HepG2 (cell line): Measurements from ENCODE around the gene OTUD4. TPM values are rescaled to one million over a fixed set of nuclear protein-coding genes. Genes with fewer than 3 reads are reported as not detected.

Source experiments
- AGO2 ChIP-seq: fragments of 200-400 bp; formaldehyde crosslinking; optimal IDR thresholded peaks from 2 replicates; pipeline ENCODE3; 2017; ENCODE audit warnings: mild to moderate bottlenecking, low read depth, low read length, moderate library complexity
- CBX5 ChIP-seq: sonication (generic); formaldehyde crosslinking; IDR thresholded peaks from 2 replicates; pipeline ENCODE4 v1.4.0; 2020; ENCODE audit warnings: missing genetic modification reagents, borderline replicate concordance
- CENPBD1 ChIP-seq: sonication (generic); formaldehyde crosslinking; IDR thresholded peaks from 2 replicates; pipeline ENCODE4 v1.8.0; 2022; ENCODE audit warnings: missing genetic modification reagents, low read depth, mild to moderate bottlenecking, borderline replicate concordance
- CHCHD3 ChIP-seq: sonication (generic); formaldehyde crosslinking; IDR thresholded peaks from 2 replicates; pipeline ENCODE4 v1.8.0; 2022; ENCODE audit warnings: mild to moderate bottlenecking, missing genetic modification reagents, moderate library complexity
- HOXA3 ChIP-seq: sonication (generic); formaldehyde crosslinking; IDR thresholded peaks from 2 replicates; pipeline ENCODE4 v1.5.0; 2020; ENCODE audit warnings: missing genetic modification reagents
- IRF1 ChIP-seq: sonication (generic); formaldehyde crosslinking; IDR thresholded peaks from 2 replicates; pipeline ENCODE4 v1.4.0; 2020; ENCODE audit warnings: low read depth, mild to moderate bottlenecking, missing genetic modification reagents
- MTA1 ChIP-seq: sonication (generic); formaldehyde crosslinking; IDR thresholded peaks from 2 replicates; pipeline ENCODE4 v1.4.0; 2020; ENCODE audit warnings: missing genetic modification reagents, mild to moderate bottlenecking, borderline replicate concordance
- MTF2 ChIP-seq: sonication (generic); formaldehyde crosslinking; IDR thresholded peaks from 2 replicates; pipeline ENCODE4 v1.5.0; 2020; ENCODE audit warnings: missing genetic modification reagents, borderline replicate concordance
- NFE2 ChIP-seq: sonication (generic); formaldehyde crosslinking; IDR thresholded peaks from 2 replicates; pipeline ENCODE4 v1.4.0; 2020; ENCODE audit warnings: missing genetic modification reagents
- RFX3 ChIP-seq: IDR thresholded peaks from 2 replicates; pipeline ENCODE4 v1.6.1; 2016; ENCODE audit warnings: missing biosample characterization, missing genetic modification reagents
- RXRB ChIP-seq: IDR thresholded peaks from 2 replicates; pipeline ENCODE4 v1.6.1; 2016; ENCODE audit warnings: borderline replicate concordance, missing genetic modification reagents, missing compliant biosample characterization
- TOPORS ChIP-seq: sonication (generic); formaldehyde crosslinking; IDR thresholded peaks from 2 replicates; pipeline ENCODE4 v1.8.0; 2023; ENCODE audit warnings: mild to moderate bottlenecking, missing genetic modification reagents
- U2AF1 ChIP-seq: fragments of 200-400 bp; formaldehyde crosslinking; optimal IDR thresholded peaks from 2 replicates; pipeline ENCODE3; 2017; ENCODE audit warnings: mild to moderate bottlenecking, low read depth, low read length
- XRCC5 ChIP-seq: fragments of 200-400 bp; formaldehyde crosslinking; optimal IDR thresholded peaks from 2 replicates; pipeline ENCODE3; 2017; ENCODE audit warnings: mild to moderate bottlenecking, low read length
- ZNF577 ChIP-seq: sonication (generic); formaldehyde crosslinking; IDR thresholded peaks from 2 replicates; pipeline ENCODE4 v1.4.0; 2020; ENCODE audit warnings: mild to moderate bottlenecking, low read depth, missing genetic modification reagents, borderline replicate concordance
- polyA plus RNA-seq, 8 experiments: library from polyadenylated mRNA; depleted of rRNA in 3 of 8; stranded (reverse) in 7 of 8; unstranded in 1 of 8; fragments of >200 nt; fragmentation: Illumina TruSeq in 4 of 8; extraction: Trizol in 4 of 8; gene quantifications; 2 replicates each; pipeline versions ENCODE4 v1.2.1 to v1.2.3, GENCODE V29; 2011 to 2016; ENCODE audit warnings: low read depth in 4 of 8, missing spikeins in 1 of 8, mixed read lengths in 1 of 8; ENCODE audit not compliant: insufficient read depth in 1 of 8
- total RNA-seq, 5 experiments: library from RNA; depleted of rRNA; stranded (reverse); fragments of >200 nt; fragmentation: Illumina TruSeq; extraction: Trizol; gene quantifications; 2 replicates each; pipeline ENCODE4 v1.2.3, GENCODE V29; 2016; ENCODE audit warnings: low read depth in 1 of 5
- TF ChIP-seq, protein P1 (sequence below): sonication (generic); formaldehyde crosslinking; IDR thresholded peaks from 2 replicates; pipeline ENCODE4 v1.5.0; 2020; ENCODE audit warnings: mild to moderate bottlenecking, missing genetic modification reagents, borderline replicate concordance
- TF ChIP-seq, protein P2 (sequence below): sonication (generic); formaldehyde crosslinking; IDR thresholded peaks from 2 replicates; pipeline ENCODE4 v1.5.0; 2020; ENCODE audit warnings: mild to moderate bottlenecking, missing genetic modification reagents

OTUD4 gene
- total and polyA plus RNA-seq, 2 of the 13 experiments (the other 11 are each of a cell fraction or from before 2014, with no cell fraction given): 16.1 to 18.0 TPM

DNA sequence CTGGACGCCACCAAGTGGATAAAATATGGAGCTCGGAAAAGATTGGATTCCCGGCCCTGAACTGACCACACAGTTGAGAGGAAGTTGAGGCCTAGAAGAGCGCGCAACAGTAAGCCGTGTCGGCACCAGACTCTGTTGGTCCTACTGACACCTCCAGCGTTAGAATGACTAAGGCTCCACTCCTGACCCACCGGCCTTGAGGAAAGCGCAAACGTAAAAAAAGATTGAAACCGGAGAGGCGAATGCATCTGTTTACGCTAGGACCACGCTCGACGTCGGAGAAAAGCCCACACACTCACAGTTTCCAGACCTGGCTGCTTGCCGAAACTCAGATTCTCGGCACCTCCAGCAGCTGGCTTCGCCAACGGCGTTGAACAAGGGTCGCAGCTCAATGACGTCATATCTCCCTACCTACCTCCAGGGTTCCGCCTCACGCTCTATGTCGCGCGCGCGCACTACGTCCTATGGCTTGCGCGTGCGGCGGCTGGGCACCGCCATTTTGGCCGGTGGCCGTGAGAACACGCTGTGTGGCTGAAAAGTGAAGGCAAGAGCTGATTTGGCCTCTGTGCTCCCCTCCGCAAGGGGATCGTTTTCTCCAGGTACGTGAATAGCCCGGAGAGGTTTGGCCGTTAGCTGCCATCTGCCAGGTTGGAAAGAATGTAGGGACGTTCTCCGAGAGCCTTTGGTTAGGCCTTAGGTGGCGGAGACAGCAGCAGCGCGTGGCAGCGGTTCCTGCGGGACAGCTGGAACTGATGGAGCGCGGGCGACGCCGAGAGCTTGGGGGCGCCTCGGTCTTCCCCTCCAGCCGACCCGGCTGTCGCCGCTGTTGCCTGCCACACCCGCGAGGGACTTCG, 82.3 kb downstream of the OTUD4 start, which contains the start of the genes ABCE1 and ANAPC10 (continued):
- TF ChIP-seq CENPBD1 (no peak), AGO2 (peak; percentile 51), MTA1 (CRISPR knock-in tag) (peak; percentile 89; the same call in 1 of the 2 replicates), CHCHD3 (CRISPR knock-in tag) (peak; percentile 73; the same call in 1 of the 2 replicates), MTF2 (CRISPR knock-in tag) (peak; percentile 27; the same call in 1 of the 2 replicates), HOXA3 (CRISPR knock-in tag) (peak; percentile 100), CBX5 (peak; percentile 60; the same call in 1 of the 2 replicates), NFE2 (no peak), IRF1 (CRISPR knock-in tag) (no peak), U2AF1 (no peak), TOPORS (no peak), RXRB (CRISPR knock-in tag) (peak; percentile 78; the same call in 1 of the 2 replicates), XRCC5 (no peak), RFX3 (no peak), ZNF577 (CRISPR knock-in tag) (0 out of 2 replicates have a peak, but pooled peaks have one; percentile 58)
- TF ChIP-seq, protein P1, sequence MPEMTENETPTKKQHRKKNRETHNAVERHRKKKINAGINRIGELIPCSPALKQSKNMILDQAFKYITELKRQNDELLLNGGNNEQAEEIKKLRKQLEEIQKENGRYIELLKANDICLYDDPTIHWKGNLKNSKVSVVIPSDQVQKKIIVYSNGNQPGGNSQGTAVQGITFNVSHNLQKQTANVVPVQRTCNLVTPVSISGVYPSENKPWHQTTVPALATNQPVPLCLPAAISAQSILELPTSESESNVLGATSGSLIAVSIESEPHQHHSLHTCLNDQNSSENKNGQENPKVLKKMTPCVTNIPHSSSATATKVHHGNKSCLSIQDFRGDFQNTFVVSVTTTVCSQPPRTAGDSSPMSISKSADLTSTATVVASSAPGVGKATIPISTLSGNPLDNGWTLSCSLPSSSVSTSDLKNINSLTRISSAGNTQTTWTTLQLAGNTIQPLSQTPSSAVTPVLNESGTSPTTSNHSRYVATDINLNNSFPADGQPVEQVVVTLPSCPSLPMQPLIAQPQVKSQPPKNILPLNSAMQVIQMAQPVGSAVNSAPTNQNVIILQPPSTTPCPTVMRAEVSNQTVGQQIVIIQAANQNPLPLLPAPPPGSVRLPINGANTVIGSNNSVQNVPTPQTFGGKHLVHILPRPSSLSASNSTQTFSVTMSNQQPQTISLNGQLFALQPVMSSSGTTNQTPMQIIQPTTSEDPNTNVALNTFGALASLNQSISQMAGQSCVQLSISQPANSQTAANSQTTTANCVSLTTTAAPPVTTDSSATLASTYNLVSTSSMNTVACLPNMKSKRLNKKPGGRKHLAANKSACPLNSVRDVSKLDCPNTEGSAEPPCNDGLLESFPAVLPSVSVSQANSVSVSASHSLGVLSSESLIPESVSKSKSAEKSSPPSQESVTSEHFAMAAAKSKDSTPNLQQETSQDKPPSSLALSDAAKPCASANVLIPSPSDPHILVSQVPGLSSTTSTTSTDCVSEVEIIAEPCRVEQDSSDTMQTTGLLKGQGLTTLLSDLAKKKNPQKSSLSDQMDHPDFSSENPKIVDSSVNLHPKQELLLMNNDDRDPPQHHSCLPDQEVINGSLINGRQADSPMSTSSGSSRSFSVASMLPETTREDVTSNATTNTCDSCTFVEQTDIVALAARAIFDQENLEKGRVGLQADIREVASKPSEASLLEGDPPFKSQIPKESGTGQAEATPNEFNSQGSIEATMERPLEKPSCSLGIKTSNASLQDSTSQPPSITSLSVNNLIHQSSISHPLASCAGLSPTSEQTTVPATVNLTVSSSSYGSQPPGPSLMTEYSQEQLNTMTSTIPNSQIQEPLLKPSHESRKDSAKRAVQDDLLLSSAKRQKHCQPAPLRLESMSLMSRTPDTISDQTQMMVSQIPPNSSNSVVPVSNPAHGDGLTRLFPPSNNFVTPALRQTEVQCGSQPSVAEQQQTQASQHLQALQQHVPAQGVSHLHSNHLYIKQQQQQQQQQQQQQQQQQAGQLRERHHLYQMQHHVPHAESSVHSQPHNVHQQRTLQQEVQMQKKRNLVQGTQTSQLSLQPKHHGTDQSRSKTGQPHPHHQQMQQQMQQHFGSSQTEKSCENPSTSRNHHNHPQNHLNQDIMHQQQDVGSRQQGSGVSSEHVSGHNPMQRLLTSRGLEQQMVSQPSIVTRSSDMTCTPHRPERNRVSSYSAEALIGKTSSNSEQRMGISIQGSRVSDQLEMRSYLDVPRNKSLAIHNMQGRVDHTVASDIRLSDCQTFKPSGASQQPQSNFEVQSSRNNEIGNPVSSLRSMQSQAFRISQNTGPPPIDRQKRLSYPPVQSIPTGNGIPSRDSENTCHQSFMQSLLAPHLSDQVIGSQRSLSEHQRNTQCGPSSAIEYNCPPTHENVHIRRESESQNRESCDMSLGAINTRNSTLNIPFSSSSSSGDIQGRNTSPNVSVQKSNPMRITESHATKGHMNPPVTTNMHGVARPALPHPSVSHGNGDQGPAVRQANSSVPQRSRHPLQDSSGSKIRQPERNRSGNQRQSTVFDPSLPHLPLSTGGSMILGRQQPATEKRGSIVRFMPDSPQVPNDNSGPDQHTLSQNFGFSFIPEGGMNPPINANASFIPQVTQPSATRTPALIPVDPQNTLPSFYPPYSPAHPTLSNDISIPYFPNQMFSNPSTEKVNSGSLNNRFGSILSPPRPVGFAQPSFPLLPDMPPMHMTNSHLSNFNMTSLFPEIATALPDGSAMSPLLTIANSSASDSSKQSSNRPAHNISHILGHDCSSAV (CRISPR knock-in tag): peak; percentile 75; the same call in 1 of the 2 replicates
- TF ChIP-seq, protein P2, sequence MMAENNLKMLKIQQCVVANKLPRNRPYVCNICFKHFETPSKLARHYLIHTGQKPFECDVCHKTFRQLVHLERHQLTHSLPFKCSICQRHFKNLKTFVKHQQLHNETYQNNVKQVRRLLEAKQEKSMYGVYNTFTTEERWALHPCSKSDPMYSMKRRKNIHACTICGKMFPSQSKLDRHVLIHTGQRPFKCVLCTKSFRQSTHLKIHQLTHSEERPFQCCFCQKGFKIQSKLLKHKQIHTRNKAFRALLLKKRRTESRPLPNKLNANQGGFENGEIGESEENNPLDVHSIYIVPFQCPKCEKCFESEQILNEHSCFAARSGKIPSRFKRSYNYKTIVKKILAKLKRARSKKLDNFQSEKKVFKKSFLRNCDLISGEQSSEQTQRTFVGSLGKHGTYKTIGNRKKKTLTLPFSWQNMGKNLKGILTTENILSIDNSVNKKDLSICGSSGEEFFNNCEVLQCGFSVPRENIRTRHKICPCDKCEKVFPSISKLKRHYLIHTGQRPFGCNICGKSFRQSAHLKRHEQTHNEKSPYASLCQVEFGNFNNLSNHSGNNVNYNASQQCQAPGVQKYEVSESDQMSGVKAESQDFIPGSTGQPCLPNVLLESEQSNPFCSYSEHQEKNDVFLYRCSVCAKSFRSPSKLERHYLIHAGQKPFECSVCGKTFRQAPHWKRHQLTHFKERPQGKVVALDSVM (CRISPR knock-in tag): no peak
